ENCODE measurements around the gene AMPD3.
A peak's percentile ranks its signal among the peaks of the same experiment; 100 is the strongest.

AMPD3 gene

GRCh38 chr11:10488934-10489691, 34.0 kb downstream of the AMPD3 start:
- DNase-seq (ENCODE audit: low read depth), result no peak

DNA sequence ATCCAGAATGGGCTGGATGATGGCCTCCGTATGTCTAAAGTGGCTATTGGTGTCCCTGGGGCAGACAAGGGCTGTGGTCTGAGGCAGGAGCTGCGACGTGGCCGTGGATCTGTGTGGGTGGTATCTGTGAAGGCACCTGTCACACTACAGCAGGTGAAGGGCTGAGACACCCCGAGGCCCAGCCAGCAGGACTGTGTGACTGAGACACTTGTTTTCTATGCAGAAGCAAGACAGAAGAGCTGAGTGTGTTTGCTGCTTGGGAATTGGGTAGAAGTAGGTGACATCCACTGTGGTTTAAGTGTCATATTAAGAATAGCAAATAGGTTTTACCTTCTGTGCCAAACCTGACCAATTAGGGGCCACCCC, 35.0 kb downstream of the AMPD3 start:
- no peak for DNase-seq (ENCODE audit: low read depth)

- DNase-seq (ENCODE audit: low read depth), result peak; percentile 100
These were observed 35.6 kb downstream of the AMPD3 start for GRCh38 chr11:10490398-10491241.

GRCh38 chr11:10492084-10492483, 37.0 kb downstream of the AMPD3 start:
- DNase-seq (ENCODE audit: low read depth), result no peak

DNA sequence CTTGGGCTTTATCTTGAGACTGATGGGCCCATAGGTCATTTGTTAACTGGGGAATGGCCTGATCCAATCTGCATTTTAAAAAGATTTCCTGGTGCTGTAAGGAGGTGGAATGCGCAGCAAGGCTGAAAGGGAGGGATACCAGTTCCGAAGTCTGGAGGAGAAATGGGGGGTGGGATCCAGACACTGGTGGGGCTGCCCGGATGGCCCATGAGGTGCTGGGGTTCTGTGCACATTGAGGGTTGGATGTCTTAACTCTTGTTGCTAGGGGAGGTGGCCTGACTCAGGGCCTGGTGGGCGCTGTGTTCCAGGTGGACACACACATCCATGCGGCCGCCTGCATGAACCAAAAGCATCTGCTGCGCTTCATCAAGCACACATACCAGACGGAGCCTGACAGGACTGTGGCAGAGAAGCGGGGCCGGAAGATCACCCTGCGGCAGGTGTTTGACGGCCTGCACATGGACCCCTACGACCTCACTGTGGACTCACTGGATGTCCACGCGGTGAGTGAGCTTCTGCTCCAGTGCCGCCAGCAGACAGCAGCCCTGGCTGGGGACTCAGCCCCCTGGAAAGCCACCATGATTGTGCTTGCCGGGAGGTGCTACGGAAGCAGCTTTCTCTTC, 38.1 kb downstream of the AMPD3 start:
- no peak for DNase-seq (ENCODE audit: low read depth)

GRCh38 chr11:10494636-10495463, 39.8 kb downstream of the AMPD3 start:
- no peak for DNase-seq (ENCODE audit: low read depth)

- no peak for DNase-seq (ENCODE audit: low read depth)
These were observed 40.4 kb downstream of the AMPD3 start for GRCh38 chr11:10495464-10495786.

- DNase-seq (ENCODE audit: low read depth), result no peak
These were observed 41.4 kb downstream of the AMPD3 start for GRCh38 chr11:10496296-10496936.

GRCh38 chr11:10497371-10498021, 42.4 kb downstream of the AMPD3 start:
- no peak for DNase-seq (ENCODE audit: low read depth)

DNA sequence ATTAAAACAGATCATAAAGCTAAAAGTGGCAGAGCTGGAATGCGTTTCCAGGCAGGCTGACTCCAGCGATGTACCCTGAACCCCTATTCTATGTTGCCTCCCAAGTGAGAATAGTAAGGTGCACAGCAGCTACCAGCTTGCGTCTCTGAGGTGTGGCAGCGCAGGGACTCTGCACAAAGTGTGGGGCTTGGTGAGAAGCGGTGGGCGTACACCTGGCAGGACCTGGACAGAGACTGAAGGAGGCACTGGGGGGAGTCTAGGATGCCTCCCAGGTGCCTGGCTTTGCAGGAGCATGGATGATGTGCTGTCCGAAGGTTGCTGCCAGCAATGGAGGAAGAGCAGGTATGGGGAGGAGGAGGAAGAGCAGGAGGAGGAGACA, 42.9 kb downstream of the AMPD3 start:
- DNase-seq (ENCODE audit: low read depth), result no peak

GRCh38 chr11:10498426-10499250, 43.6 kb downstream of the AMPD3 start:
- DNase-seq (ENCODE audit: low read depth), result no peak

- no peak for DNase-seq (ENCODE audit: low read depth)
These were observed 44.4 kb downstream of the AMPD3 start for GRCh38 chr11:10499452-10499851.

DNA sequence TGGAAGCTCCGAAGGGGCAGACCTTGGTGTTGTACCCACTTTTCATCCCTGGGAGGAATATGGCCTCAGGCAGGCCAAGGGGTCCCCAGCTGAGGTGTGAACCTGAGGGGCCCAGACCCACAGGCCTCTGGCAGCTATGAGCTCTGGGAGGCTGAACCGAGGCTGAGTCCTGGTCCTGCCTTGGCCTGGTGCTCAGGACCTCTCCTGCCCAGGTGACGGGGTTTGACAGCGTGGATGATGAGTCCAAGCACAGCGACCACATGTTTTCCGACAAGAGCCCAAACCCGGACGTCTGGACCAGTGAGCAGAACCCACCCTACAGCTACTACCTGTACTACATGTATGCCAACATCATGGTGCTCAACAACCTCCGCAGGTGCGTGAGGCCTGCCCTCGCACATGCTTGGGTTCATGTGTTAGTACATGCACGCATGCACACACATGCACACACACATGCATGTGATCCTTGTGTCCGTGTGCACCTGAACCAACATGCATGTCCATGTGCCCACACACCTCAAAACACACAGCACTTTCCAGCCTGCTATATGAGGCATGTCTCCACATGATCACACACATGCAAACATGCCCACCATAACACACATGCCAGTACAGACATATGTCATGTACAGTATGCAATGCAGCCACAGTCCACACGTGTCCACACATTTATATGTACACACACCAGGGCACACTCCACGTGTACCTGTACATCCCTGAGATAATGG, 45.0 kb downstream of the AMPD3 start:
- no peak for DNase-seq (ENCODE audit: low read depth)

DNA sequence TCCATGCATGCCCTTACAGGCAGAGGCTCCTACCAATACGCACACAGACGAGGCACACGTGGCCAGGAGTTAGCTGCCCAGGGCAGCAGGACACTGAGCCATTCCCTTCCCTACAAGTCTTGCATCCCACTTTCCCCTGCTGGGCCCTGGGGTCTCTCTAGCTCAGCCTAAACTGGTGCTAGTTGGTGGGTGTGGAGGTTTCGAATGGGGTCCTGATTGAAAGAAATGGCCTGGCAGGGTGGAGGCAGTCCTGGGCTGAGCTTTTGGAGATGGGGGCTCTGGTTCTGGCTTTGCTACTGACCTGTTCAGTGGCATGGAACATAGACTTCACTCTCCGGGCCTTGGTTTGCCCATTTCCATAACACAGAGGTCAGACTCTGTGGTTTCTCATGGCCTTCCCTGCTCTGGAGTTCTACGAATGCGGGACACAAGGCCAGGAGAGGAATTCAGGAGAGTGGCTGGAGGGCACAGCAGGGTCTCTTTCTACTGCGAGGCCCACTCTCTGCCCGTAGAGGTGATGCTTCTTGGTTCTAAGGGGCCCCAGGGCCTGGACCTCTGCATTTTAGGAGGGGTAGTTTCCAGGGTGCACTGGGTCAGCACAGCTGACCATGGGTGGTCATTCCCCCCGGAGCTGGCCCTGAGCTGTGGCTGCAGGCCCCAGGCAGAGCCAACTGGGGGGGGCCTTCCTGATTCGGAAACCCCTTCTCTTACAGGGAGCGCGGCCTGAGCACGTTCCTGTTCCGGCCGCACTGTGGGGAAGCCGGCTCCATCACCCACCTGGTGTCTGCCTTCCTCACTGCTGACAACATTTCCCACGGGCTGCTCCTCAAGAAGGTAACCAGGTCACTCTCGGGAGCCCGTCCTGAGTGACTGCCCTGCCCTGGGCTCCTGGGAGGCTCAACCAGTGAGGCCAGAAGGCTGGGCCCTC, 46.0 kb downstream of the AMPD3 start:
- no peak for DNase-seq (ENCODE audit: low read depth)

- DNase-seq (ENCODE audit: low read depth), result no peak
These were observed 47.1 kb downstream of the AMPD3 start for GRCh38 chr11:10502065-10502680.

GRCh38 chr11:10502770-10503169, 47.7 kb downstream of the AMPD3 start:
- DNase-seq (ENCODE audit: low read depth), result no peak

DNA sequence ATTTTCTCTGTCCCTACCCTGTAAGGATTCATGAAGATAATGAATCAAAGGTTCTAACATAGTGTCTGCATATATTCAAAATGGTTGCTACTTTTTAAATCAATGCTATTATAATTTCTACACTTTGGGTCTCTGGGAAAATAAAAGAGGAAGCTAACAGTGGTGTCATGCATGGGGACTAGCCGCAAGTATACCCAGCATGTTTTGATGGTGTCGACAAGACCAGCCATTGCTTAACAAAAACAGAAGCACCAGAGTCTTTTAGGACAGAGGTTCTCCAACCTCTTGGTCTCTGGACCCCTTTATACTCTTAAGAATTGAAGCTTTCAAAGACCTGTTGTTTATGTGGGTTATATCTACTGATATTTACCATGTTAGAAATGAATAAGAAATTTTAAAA, 48.2 kb downstream of the AMPD3 start:
- no peak for DNase-seq (ENCODE audit: low read depth)
